Gastroesophageal sphincter (tissue), 4 donors: ENCODE results near the gene MYO1H. TPM values are rescaled to one million over a fixed set of nuclear protein-coding genes. Genes with fewer than 3 reads are reported as not detected.

ENCODE experiments used
- ATAC-seq: fragments of 150-250 bp; one replicate; pipeline ENCODE4 v1.9.1; 2016; ENCODE audit warnings: mild to moderate bottlenecking, moderate library complexity
- H3K27ac ChIP-seq, 4 donors: fragments of 200-600 bp; sonication (generic) in 3 of 4; 1 replicate in 3 of 4; 2 replicates in 1 of 4; pipeline ENCODE4 v1.5.1; 2016 to 2019
- H3K27me3 ChIP-seq: fragments of 200-600 bp; sonication (generic); one replicate; pipeline ENCODE4 v1.5.1; 2019
- H3K36me3 ChIP-seq, 2 donors: fragments of 200-600 bp; sonication (generic); one replicate each; pipeline ENCODE4 v1.5.1; 2019; ENCODE audit warnings: control low read depth in 1 of 2
- H3K4me1 ChIP-seq, 3 donors: fragments of 200-600 bp; sonication (generic); 1 replicate in 2 of 3; 2 replicates in 1 of 3; pipeline ENCODE4 v1.5.1; 2016 to 2019; ENCODE audit warnings: control low read depth in 2 of 3
- H3K4me3 ChIP-seq, 2 donors: fragments of 200-600 bp; sonication (generic); one replicate each; pipeline ENCODE4 v1.5.1; 2019; ENCODE audit warnings: mild to moderate bottlenecking in 1 of 2, moderate library complexity in 1 of 2
- H3K9me3 ChIP-seq, 3 donors: fragments of 200-600 bp; sonication (generic); one replicate each; pipeline ENCODE4 v1.5.1; 2017 to 2019; ENCODE audit warnings: control low read depth in 2 of 3
- CTCF ChIP-seq, 4 experiments: fragments of 200-600 bp in 2 of 4; fragments of 450-650 bp in 2 of 4; sonication (generic) in 1 of 4; IDR thresholded peaks; one replicate each; pipeline ENCODE4 v1.5.1; 2017 to 2019; ENCODE audit warnings: antibody characterized with exemption in 4 of 4, mild to moderate bottlenecking in 2 of 4, moderate library complexity in 2 of 4
- EP300 ChIP-seq: sonication (generic); formaldehyde crosslinking; IDR thresholded peaks from one replicate; pipeline ENCODE4 v1.6.1; 2017; ENCODE audit warnings: antibody characterized with exemption, mild to moderate bottlenecking
- POLR2A ChIP-seq, 2 donors: fragments of 450-650 bp; IDR thresholded peaks; one replicate each; pipeline ENCODE4 v1.6.1; 2017; ENCODE audit warnings: antibody characterized with exemption in 2 of 2, mild to moderate bottlenecking in 2 of 2, moderate library complexity in 1 of 2
- POLR2AphosphoS5 ChIP-seq: sonication (generic); formaldehyde crosslinking; IDR thresholded peaks from one replicate; pipeline ENCODE4 v1.6.1; 2017; ENCODE audit warnings: antibody characterized with exemption
- WGBS, 2 donors: methylation state at CpG; one replicate each; pipeline ENCODE4 v1.1.5; 2018; ENCODE audit warnings: low coverage in 1 of 2; 5-methylcytosine and 5-hydroxymethylcytosine counted together
- total RNA-seq, 4 donors: library from RNA; depleted of rRNA; stranded (reverse); fragments of >200 nt; gene quantifications; one replicate each; pipeline ENCODE4 v1.1.0, GENCODE V29; 2016

Gene MYO1H
- total RNA-seq, 4 donors from 2014 or later: not detected

DNA sequence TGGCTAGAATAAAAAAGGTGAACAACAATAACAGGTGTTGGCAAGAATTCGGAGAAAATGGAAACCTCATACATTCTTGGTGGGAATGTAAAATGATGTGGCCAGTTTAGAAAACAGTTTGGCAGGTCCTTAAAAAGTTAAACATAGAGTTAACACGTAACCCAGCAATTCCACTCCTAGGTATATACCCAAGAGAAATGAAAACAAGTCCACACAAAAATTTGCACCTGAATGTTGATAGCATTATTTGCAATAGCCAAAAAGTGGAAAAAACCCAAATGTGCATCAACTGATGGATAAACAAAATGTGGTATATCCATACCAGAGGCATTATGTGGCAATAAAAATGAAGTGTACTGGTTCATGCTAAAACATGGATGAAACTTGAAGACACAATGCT, 2.3 kb upstream of the MYO1H start:
- TF ChIP-seq EP300 (no peak), CTCF (IDR thresholded peaks at IDR 0.05) (no peak), POLR2A (IDR thresholded peaks at IDR 0.05) (no peak)
- Histone ChIP-seq H3K4me3 (no peak overlapping the region), H3K36me3 (no peaks in the 10 kb centered on the region), H3K9me3 (peaks cover 0 to 4% (median 0%) of the 10 kb centered on the region in 3 donors), H3K27me3 (no peaks in the 10 kb centered on the region), H3K27ac (no peak overlapping the region), H3K4me1 (no peaks in the 10 kb centered on the region)
- ATAC-seq: no peak
- WGBS, 2 donors: 66 to 88% methylated on average over 2 of the region's 2 CpGs

- H3K4me1 ChIP-seq: no peaks in the 10 kb centered on the region
- H3K27me3 ChIP-seq: no peaks in the 10 kb centered on the region
- H3K27ac ChIP-seq: no peak overlapping the region
- 74 to 100% methylated on average over 1 to 2 of the region's 3 CpGs for WGBS, 2 donors
- H3K4me3 ChIP-seq: no peak overlapping the region
- H3K36me3 ChIP-seq: no peaks in the 10 kb centered on the region
- no peak for ATAC-seq
- no peak for TF ChIP-seq CTCF (IDR thresholded peaks at IDR 0.05)
- peaks cover 0 to 4% (median 0%) of the 10 kb centered on the region in 3 donors for H3K9me3 ChIP-seq
These were observed 780 bp upstream of the MYO1H start for GRCh38 chr12:109346920-109347319.

GRCh38 chr12:109352184-109352583, 4.5 kb downstream of the MYO1H start:
- Histone ChIP-seq H3K4me3 (no peak overlapping the region), H3K36me3 (no peaks in the 10 kb centered on the region), H3K27ac (no peak overlapping the region), H3K9me3 (no peaks in the 10 kb centered on the region), H3K4me1 (no peaks in the 10 kb centered on the region), H3K27me3 (peaks cover 3% of the 10 kb centered on the region)
- no peak for ATAC-seq
- WGBS, 2 donors: 36 to 37% methylated on average over 6 of the region's 6 CpGs
- no peak for TF ChIP-seq POLR2A (IDR thresholded peaks at IDR 0.05)
- TF ChIP-seq POLR2AphosphoS5: no peak
- no peak for TF ChIP-seq CTCF (IDR thresholded peaks at IDR 0.05)
- TF ChIP-seq EP300: no peak

DNA sequence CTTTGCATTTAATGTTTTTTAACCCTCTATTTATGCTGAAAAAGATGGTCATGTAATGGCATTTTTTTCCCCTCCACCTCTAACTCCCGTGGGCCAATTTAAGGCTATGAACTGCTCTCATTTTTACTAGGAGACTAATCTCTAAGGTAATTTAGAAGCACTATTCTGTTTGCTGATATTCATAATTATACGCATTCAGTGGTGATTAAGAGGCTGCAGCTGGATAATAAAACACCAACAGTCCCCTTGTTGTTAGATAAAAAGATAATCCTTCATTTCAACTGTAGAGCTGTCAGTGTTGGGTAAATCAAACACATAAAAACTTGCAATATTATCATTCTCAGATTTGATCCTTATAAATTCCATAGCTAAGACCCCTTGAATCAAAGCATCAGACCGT, 8.9 kb downstream of the MYO1H start:
- Histone ChIP-seq H3K27me3 (peaks cover 15% of the 10 kb centered on the region), H3K9me3 (no peaks in the 10 kb centered on the region), H3K4me1 (no peaks in the 10 kb centered on the region), H3K4me3 (no peak overlapping the region), H3K27ac (no peak overlapping the region), H3K36me3 (no peaks in the 10 kb centered on the region)
- no peak for ATAC-seq
- 42 to 61% methylated on average over 3 of the region's 3 CpGs for whole genome bisulfite sequencing, 2 donors
- TF ChIP-seq POLR2A (IDR thresholded peaks at IDR 0.05) (no peak), CTCF (IDR thresholded peaks at IDR 0.05) (no peak), POLR2AphosphoS5 (no peak), EP300 (no peak)

DNA sequence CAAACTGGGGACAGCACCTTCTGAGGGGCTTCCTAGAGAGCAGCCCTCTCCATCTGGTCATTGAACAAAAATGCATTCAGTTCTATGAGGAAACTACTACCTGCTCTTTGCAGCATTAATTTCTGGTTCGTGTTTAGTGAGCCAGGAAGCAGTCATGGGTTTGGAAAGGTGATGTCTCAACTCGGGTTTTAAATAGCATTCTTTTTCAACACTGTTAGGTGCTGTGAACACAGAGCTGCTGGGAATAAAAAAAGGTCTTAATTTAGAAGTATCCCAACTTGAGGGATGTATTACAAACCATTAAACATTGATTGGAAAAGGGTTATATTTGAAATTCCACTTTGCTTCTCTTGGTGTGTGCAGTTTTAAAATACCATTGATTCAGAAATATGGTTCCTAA, 9.3 kb downstream of the MYO1H start:
- H3K4me1 ChIP-seq: no peaks in the 10 kb centered on the region
- no peak for ATAC-seq
- H3K9me3 ChIP-seq: no peaks in the 10 kb centered on the region
- 30 to 56% methylated on average over 2 of the region's 2 CpGs for WGBS, 2 donors
- no peak overlapping the region for H3K27ac ChIP-seq
- H3K27me3 ChIP-seq: peaks cover 15% of the 10 kb centered on the region
- no peaks in the 10 kb centered on the region for H3K36me3 ChIP-seq
- no peak overlapping the region for H3K4me3 ChIP-seq
- TF ChIP-seq POLR2AphosphoS5 (no peak), CTCF (IDR thresholded peaks at IDR 0.05) (no peak)
